Prostate gland (tissue), 2 donors: Measurements from ENCODE around the gene DCTD. TPM values are rescaled to one million over a fixed set of nuclear protein-coding genes. Genes with fewer than 3 reads are reported as not detected.

ENCODE experiments used
- DNase-seq: peaks from one replicate; pipeline ENCODE4 v3.0.0-alpha.2; 2019; ENCODE audit warnings: low spot score
- H3K27ac ChIP-seq, 2 donors: fragments of 200-600 bp; sonication (generic); 2 replicates each; pipeline ENCODE4 v1.5.1; 2017 to 2019
- H3K27me3 ChIP-seq: fragments of 200-600 bp; sonication (generic); replicated peaks from 2 replicates; pipeline ENCODE4 v1.5.1; 2019; ENCODE audit not compliant: insufficient read depth
- H3K36me3 ChIP-seq, 2 donors: fragments of 200-600 bp; sonication (generic); 1 replicate in 1 of 2; 2 replicates in 1 of 2; pipeline versions ENCODE4 v1.5.1 to v1.8.1; 2017 to 2019
- H3K4me1 ChIP-seq: fragments of 200-600 bp; sonication (generic); replicated peaks from 2 replicates; pipeline ENCODE4 v1.5.1; 2019
- H3K4me3 ChIP-seq, 2 donors: fragments of 200-600 bp; sonication (generic); 2 replicates each; pipeline ENCODE4 v1.5.1; 2017 to 2019
- H3K9me3 ChIP-seq: fragments of 200-600 bp; sonication (generic); 2 replicates; pipeline ENCODE4 v1.5.1; 2017
- CTCF ChIP-seq, 4 experiments: fragments of 200-600 bp in 2 of 4; fragments of 450-650 bp in 2 of 4; sonication (generic) in 2 of 4; IDR thresholded peaks; 1 replicate in 3 of 4; 2 replicates in 1 of 4; pipeline ENCODE4 v1.5.1; 2016 to 2019; ENCODE audit warnings: antibody characterized with exemption in 4 of 4, mild to moderate bottlenecking in 2 of 4, moderate library complexity in 2 of 4
- POLR2A ChIP-seq: fragments of 450-650 bp; IDR thresholded peaks from one replicate; pipeline ENCODE4 v1.6.1; 2016; ENCODE audit warnings: antibody characterized with exemption, mild to moderate bottlenecking
- POLR2AphosphoS5 ChIP-seq: sonication (generic); formaldehyde crosslinking; IDR thresholded peaks from one replicate; pipeline ENCODE4 v1.6.1; 2017; ENCODE audit warnings: antibody characterized with exemption
- WGBS: methylation state at CpG from one replicate; pipeline ENCODE4 v1.1.5; 2018; 5-methylcytosine and 5-hydroxymethylcytosine counted together
- intact Hi-C: fragments of 100-400 bp; cut with DNase I; formaldehyde crosslinking; loops from one replicate; pipeline ENCODE4 v1.14.2; 2022
- total RNA-seq, 2 donors: library from RNA; depleted of rRNA; stranded (reverse); fragments of >200 nt; gene quantifications; one replicate each; pipeline ENCODE4 v1.1.0, GENCODE V29; 2016

DCTD gene
- total RNA-seq, 2 donors from 2014 or later: 62.3 to 69.5 TPM

DNA sequence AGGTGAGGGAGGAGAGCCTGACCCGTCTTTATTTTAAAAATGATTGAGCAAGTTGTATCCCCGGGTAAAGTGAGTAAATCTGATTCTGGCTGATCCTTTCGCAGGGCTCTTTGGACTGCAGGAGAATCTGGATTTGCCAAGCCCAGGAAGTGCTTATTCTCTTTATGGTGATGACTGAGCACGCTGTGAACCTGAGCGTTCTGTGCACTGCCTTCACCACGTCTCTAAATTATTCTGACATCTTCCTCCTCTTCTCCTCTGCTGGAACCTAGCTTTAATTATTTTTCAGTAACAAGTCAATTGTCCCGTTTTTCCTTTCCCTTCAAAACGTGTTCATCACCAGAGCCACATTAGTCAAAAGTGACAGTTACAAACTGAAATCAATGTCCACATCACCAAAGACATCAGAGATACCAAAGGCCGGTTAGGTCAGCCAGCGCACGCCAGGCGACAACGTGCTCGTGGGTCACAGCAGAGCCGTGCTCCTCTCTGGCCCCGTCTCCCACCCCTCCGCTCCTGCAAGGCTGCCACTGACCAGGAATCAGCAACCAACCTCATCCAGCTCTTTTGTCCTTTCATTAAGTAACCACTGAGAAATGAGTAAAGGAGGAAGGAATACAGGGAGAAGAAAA, 74.3 kb downstream of the DCTD start:
- WGBS: 52% methylated on average over 17 of the region's 17 CpGs
- no peak for TF ChIP-seq POLR2A
- TF ChIP-seq POLR2AphosphoS5: no peak
- TF ChIP-seq CTCF (IDR thresholded peaks at IDR 0.05): no peak
- no peaks in the 10 kb centered on the region for H3K27me3 ChIP-seq
- no peaks in the 10 kb centered on the region for H3K36me3 ChIP-seq
- no peak overlapping the region for H3K4me3 ChIP-seq
- no peaks in the 10 kb centered on the region for H3K9me3 ChIP-seq
- no peaks in the 10 kb centered on the region for H3K4me1 ChIP-seq
- no peak for DNase-seq
- intact Hi-C loops: no loop called here
- no peak overlapping the region for H3K27ac ChIP-seq

GRCh38 chr4:182842104-182842600, 75.0 kb downstream of the DCTD start:
- Histone ChIP-seq H3K36me3 (no peaks in the 10 kb centered on the region), H3K4me3 (no peak overlapping the region), H3K9me3 (no peaks in the 10 kb centered on the region), H3K27ac (no peak overlapping the region), H3K27me3 (no peaks in the 10 kb centered on the region), H3K4me1 (no peaks in the 10 kb centered on the region)
- DNase-seq: no peak
- 66% methylated on average over 11 of the region's 11 CpGs for WGBS
- intact Hi-C loops: no loop called here
- TF ChIP-seq POLR2AphosphoS5: no peak
- no peak for TF ChIP-seq POLR2A
- TF ChIP-seq CTCF (IDR thresholded peaks at IDR 0.05): no peak

DNA sequence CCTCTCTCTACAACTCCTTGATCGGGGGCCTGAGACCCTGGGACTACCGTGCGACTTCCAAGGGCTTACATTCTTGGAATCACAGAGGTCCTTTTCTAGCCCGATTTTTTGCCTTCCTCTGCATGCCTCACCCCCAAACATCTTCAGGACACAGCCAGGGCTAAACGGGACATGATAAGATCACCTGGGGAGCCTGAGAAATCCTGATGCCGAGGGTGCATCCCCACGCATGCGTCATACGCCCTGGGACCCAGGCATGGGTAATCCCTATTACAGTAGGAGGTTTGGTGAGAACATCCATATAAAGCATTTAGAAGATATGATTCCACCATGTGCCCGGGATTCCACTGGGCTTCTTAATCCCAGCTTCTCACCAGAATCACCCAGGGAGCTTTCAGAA, 77.1 kb downstream of the DCTD start:
- intact Hi-C loops: no loop called here
- no peak for TF ChIP-seq POLR2AphosphoS5
- TF ChIP-seq POLR2A: no peak
- no peak for TF ChIP-seq CTCF (IDR thresholded peaks at IDR 0.05)
- 90% methylated on average over 10 of the region's 10 CpGs for WGBS

More for the DNA sequence above, 77.1 kb downstream of the DCTD start:
- DNase-seq: no peak
- no peaks in the 10 kb centered on the region for H3K4me1 ChIP-seq
- no peaks in the 10 kb centered on the region for H3K9me3 ChIP-seq
- no peaks in the 10 kb centered on the region for H3K36me3 ChIP-seq
- no peaks in the 10 kb centered on the region for H3K27me3 ChIP-seq
- H3K27ac ChIP-seq: no peak overlapping the region
- H3K4me3 ChIP-seq: no peak overlapping the region

Other genes with a start within 250 kb of the DCTD start
- 10 to 100 TPM; 17.6 to 44.1 TPM for gene WWC2, start 181.9 kb upstream of the DCTD start, total RNA-seq